Right lobe of liver (tissue), 6 donors: ENCODE measurements around the gene TGFBR3. TPM values are rescaled to one million over a fixed set of nuclear protein-coding genes. Genes with fewer than 3 reads are reported as not detected.
A peak's percentile ranks its signal among the peaks of the same experiment; 100 is the strongest.
"Not testable (repeated sequence)": the region's sequence is repeated elsewhere in the genome, so short reads cannot be mapped to it uniquely, and the experiment has no call there.

Experiments used
- ATAC-seq, 4 donors: fragments of 200-7000 bp; cut with Tn5 transposase; one replicate each; pipeline ENCODE4 v1.9.1; 2020; ENCODE audit warnings: mild to moderate bottlenecking in 4 of 4, moderate library complexity in 4 of 4
- DNase-seq, 3 donors: peaks; one replicate each; pipeline ENCODE4 v3.0.0-alpha.2; 2020
- H3K27ac ChIP-seq, 3 donors: fragments of 200-600 bp; one replicate each; pipeline ENCODE4 v1.8.0; 2022
- H3K27me3 ChIP-seq, 2 donors: fragments of 200-600 bp; one replicate each; pipeline ENCODE4 v1.8.0; 2022
- H3K36me3 ChIP-seq, 4 donors: fragments of 200-600 bp; sonication (generic) in 1 of 4; one replicate each; pipeline versions ENCODE4 v1.5.1 to v1.8.0; 2017 to 2022; ENCODE audit warnings: control low read depth in 1 of 4
- H3K4me1 ChIP-seq, 4 donors: fragments of 200-600 bp; sonication (generic) in 1 of 4; one replicate each; pipeline versions ENCODE4 v1.5.1 to v1.8.0; 2017 to 2022; ENCODE audit warnings: control low read depth in 1 of 4
- H3K4me3 ChIP-seq, 3 donors: fragments of 200-600 bp; one replicate each; pipeline ENCODE4 v1.8.0; 2022
- H3K9me3 ChIP-seq, 4 donors: fragments of 200-600 bp; sonication (generic) in 1 of 4; one replicate each; pipeline versions ENCODE4 v1.5.1 to v1.8.0; 2017 to 2022; ENCODE audit warnings: control low read depth in 1 of 4
- CTCF ChIP-seq, 4 donors: fragments of 200-600 bp in 3 of 4; fragments of 450-650 bp in 1 of 4; IDR thresholded peaks; one replicate each; pipeline versions ENCODE4 v1.5.1 to v1.8.0; 2016 to 2022; ENCODE audit warnings: antibody characterized with exemption in 4 of 4, mild to moderate bottlenecking in 2 of 4
- POLR2A ChIP-seq: fragments of 450-650 bp; IDR thresholded peaks from one replicate; pipeline ENCODE4 v1.6.1; 2017; ENCODE audit warnings: antibody characterized with exemption, mild to moderate bottlenecking
- WGBS: methylation state at CpG from one replicate; pipeline ENCODE4 v1.1.6; 2018; ENCODE audit warnings: low coverage, low lambda C conversion rate; ENCODE audit not compliant: insufficient coverage; ENCODE audit errors: missing lambda C conversion rate; 5-methylcytosine and 5-hydroxymethylcytosine counted together
- intact Hi-C, 2 donors: fragments of 100-400 bp; cut with DNase I; formaldehyde crosslinking; loops; one replicate each; pipeline versions ENCODE4 v1.11.2 to v1.14.1; 2022
- total RNA-seq, 6 experiments: library from RNA; depleted of rRNA in 2 of 6; stranded (reverse); fragments of >200 nt in 2 of 6; fragmentation: NEBNext Ultra II Directional in 3 of 6; extraction: Animal tissue kit (Norgen Biotek cat#: 25700) in 3 of 6; gene quantifications; one replicate each; pipeline versions ENCODE4 v1.1.0 to v1.2.4, GENCODE V29; 2016 to 2023
- donor health status: DM: no; HTN: yes; CAD: no.
- donor health status: DM: no; HTN: no; CAD: no.
- donor health status: DM: no; HTN: no; CAD: no.
- donor health status: DM: no; HTN: yes; CAD: no.
- donor health status: DM: no; HTN: yes; CAD: no.

The TGFBR3 gene
- total RNA-seq, 6 experiments from 2014 or later: 9.0 to 32.3 (median 18.1) TPM

GRCh38 chr1:91853397-91853796, 32.6 kb downstream of the TGFBR3 start:
- Histone ChIP-seq H3K4me1 (no peaks in the 10 kb centered on the region), H3K27ac (no peak overlapping the region), H3K4me3 (no peak overlapping the region), H3K9me3 (no peaks in the 10 kb centered on the region), H3K36me3 (no peaks in the 10 kb centered on the region), H3K27me3 (no peaks in the 10 kb centered on the region)
- no peak for ATAC-seq
- intact Hi-C loops: no loop called here
- WGBS: 92% methylated on average over 7 of the region's 7 CpGs
- DNase-seq: no peak
- TF ChIP-seq POLR2A (no peak), CTCF (IDR thresholded peaks at IDR 0.05) (no peak)

- DNase-seq, intact Hi-C loops, H3K9me3 ChIP-seq, ATAC-seq, H3K4me3 ChIP-seq, H3K36me3 ChIP-seq, H3K4me1 ChIP-seq, H3K27me3 ChIP-seq: not testable (repeated sequence)
- H3K27ac ChIP-seq: peak overlapping the region in 1 of 3 donors; percentile 26
- WGBS: 100% methylated on average over 2 of the region's 5 CpGs
Observed at GRCh38 chr1:91852011-91852410, 33.9 kb downstream of the TGFBR3 start.

- Histone ChIP-seq H3K4me1 (peaks cover 0 to 9% (median 2%) of the 10 kb centered on the region in 4 donors), H3K4me3 (peak overlapping the region in 1 of 3 donors; percentile 17), H3K27me3 (no peaks in the 10 kb centered on the region), H3K27ac (peak overlapping the region in 2 of 3 donors; percentile 20 to 80), H3K36me3 (no peaks in the 10 kb centered on the region), H3K9me3 (no peaks in the 10 kb centered on the region)
- TF ChIP-seq CTCF (IDR thresholded peaks at IDR 0.05): no peak
- no peak for TF ChIP-seq POLR2A
- WGBS: 33% methylated on average over 12 of the region's 13 CpGs
- ATAC-seq (peak; percentile 92 to 94 (median 94)), DNase-seq (peak; percentile 83 to 92 (median 85))
- intact Hi-C loops: no loop called here
Observed at GRCh38 chr1:91851130-91852010, 34.6 kb downstream of the TGFBR3 start.

- H3K9me3 ChIP-seq: no peaks in the 10 kb centered on the region
- peak in 2 of 4 donors; percentile 42 to 74 for ATAC-seq
- DNase-seq: no peak
- H3K4me1 ChIP-seq: peaks cover 0 to 15% (median 6%) of the 10 kb centered on the region in 4 donors
- intact Hi-C loops: no loop called here
- H3K36me3 ChIP-seq: no peaks in the 10 kb centered on the region
- TF ChIP-seq CTCF (IDR thresholded peaks at IDR 0.05) (no peak), POLR2A (no peak)
- H3K27ac ChIP-seq: peak overlapping the region in 2 of 3 donors; percentile 20 to 80
- no peak overlapping the region for H3K4me3 ChIP-seq
- H3K27me3 ChIP-seq: no peaks in the 10 kb centered on the region
- WGBS: 22% methylated on average over 1 of the region's 1 CpG
Observed at GRCh38 chr1:91850708-91851107, 35.2 kb downstream of the TGFBR3 start.

- intact Hi-C loops: no loop called here
- 52% methylated on average over 2 of the region's 2 CpGs for WGBS
- DNase-seq: no peak
- peaks cover 0 to 25% (median 12%) of the 10 kb centered on the region in 4 donors for H3K4me1 ChIP-seq
- H3K36me3 ChIP-seq: no peaks in the 10 kb centered on the region
- TF ChIP-seq CTCF (IDR thresholded peaks at IDR 0.05): no peak
- no peak for TF ChIP-seq POLR2A
- no peaks in the 10 kb centered on the region for H3K9me3 ChIP-seq
- no peak overlapping the region for H3K27ac ChIP-seq
- H3K4me3 ChIP-seq: no peak overlapping the region
- ATAC-seq: no peak
- no peaks in the 10 kb centered on the region for H3K27me3 ChIP-seq
Observed at GRCh38 chr1:91847851-91848250, 38.1 kb downstream of the TGFBR3 start.
